ENCODE results near the gene FXYD1. TPM values are rescaled to one million over a fixed set of nuclear protein-coding genes. Genes with fewer than 3 reads are reported as not detected.

The FXYD1 gene
- total RNA-seq, 4 donors from 2014 or later: 44.4 to 92.6 (median 70.7) TPM

GRCh38 chr19:35178701-35179100 lies 40.1 kb downstream of the FXYD1 start:
- H3K4me1 ChIP-seq: no peaks in the 10 kb centered on the region
- peaks cover 0 to 9% (median 3%) of the 10 kb centered on the region in 4 donors for H3K9me3 ChIP-seq
- 42% methylated on average over 2 of the region's 2 CpGs for WGBS
- DNase-seq (ENCODE audit: extremely low spot score): no peak
- no peak overlapping the region for H3K27ac ChIP-seq (replicated peaks in 1 of 4)
- no peak for TF ChIP-seq CTCF (IDR thresholded peaks at IDR 0.05)
- intact Hi-C loops (cut with DNase I): no loop called here
- peaks cover 0 to 10% (median 0%) of the 10 kb centered on the region in 4 donors for H3K27me3 ChIP-seq
- H3K4me3 ChIP-seq: no peak overlapping the region
- H3K36me3 ChIP-seq: no peaks in the 10 kb centered on the region

- H3K4me1 ChIP-seq: no peaks in the 10 kb centered on the region
- TF ChIP-seq POLR2A (IDR thresholded peaks at IDR 0.05; ENCODE audit: low read depth) (no peak), POLR2AphosphoS5 (IDR thresholded peaks at IDR 0.05) (no peak)
- no peaks in the 10 kb centered on the region for H3K36me3 ChIP-seq
- intact Hi-C loops (cut with DNase I): no loop called here
- H3K27ac ChIP-seq (replicated peaks in 1 of 4): no peak overlapping the region
- H3K9me3 ChIP-seq: peaks cover 0 to 17% (median 3%) of the 10 kb centered on the region in 4 donors
- peaks cover 0 to 10% (median 0%) of the 10 kb centered on the region in 4 donors for H3K27me3 ChIP-seq
- no peak for DNase-seq (ENCODE audit: extremely low spot score)
- no peak overlapping the region for H3K4me3 ChIP-seq
- WGBS: 78% methylated on average over 3 of the region's 3 CpGs
Observed at GRCh38 chr19:35179830-35180229, 41.2 kb downstream of the FXYD1 start.

GRCh38 chr19:35181387-35181786 lies 42.8 kb downstream of the FXYD1 start:
- no peak for TF ChIP-seq EP300 (IDR thresholded peaks at IDR 0.05)
- no peak for TF ChIP-seq CTCF (IDR thresholded peaks at IDR 0.05)
- TF ChIP-seq POLR2A (IDR thresholded peaks at IDR 0.05; ENCODE audit: low read depth): no peak
- TF ChIP-seq POLR2AphosphoS5 (IDR thresholded peaks at IDR 0.05): no peak
- DNase-seq (ENCODE audit: extremely low spot score): no peak
- Histone ChIP-seq H3K27ac (replicated peaks in 1 of 4) (no peak overlapping the region), H3K4me1 (no peaks in the 10 kb centered on the region), H3K4me3 (no peak overlapping the region), H3K27me3 (peaks cover 0 to 10% (median 0%) of the 10 kb centered on the region in 4 donors), H3K36me3 (no peaks in the 10 kb centered on the region), H3K9me3 (peaks cover 0 to 17% (median 3%) of the 10 kb centered on the region in 4 donors)
- intact Hi-C loops (cut with DNase I): no loop called here
- WGBS: 76% methylated on average over 1 of the region's 1 CpG

GRCh38 chr19:35184267-35184666 lies 45.6 kb downstream of the FXYD1 start:
- Histone ChIP-seq H3K4me3 (no peak overlapping the region), H3K36me3 (no peaks in the 10 kb centered on the region), H3K27ac (replicated peaks in 1 of 4) (no peak overlapping the region), H3K4me1 (no peaks in the 10 kb centered on the region), H3K9me3 (peaks cover 0 to 17% (median 3%) of the 10 kb centered on the region in 4 donors), H3K27me3 (peaks cover 0 to 10% (median 0%) of the 10 kb centered on the region in 4 donors)
- no peak for DNase-seq (ENCODE audit: extremely low spot score)
- 76% methylated on average over 1 of the region's 1 CpG for WGBS
- TF ChIP-seq POLR2AphosphoS5 (IDR thresholded peaks at IDR 0.05) (no peak), CTCF (IDR thresholded peaks at IDR 0.05) (no peak), POLR2A (IDR thresholded peaks at IDR 0.05; ENCODE audit: low read depth) (no peak), EP300 (IDR thresholded peaks at IDR 0.05) (no peak)
- intact Hi-C loops (cut with DNase I): no loop called here

- peaks cover 0 to 10% (median 0%) of the 10 kb centered on the region in 4 donors for H3K27me3 ChIP-seq
- intact Hi-C loops (cut with DNase I): no loop called here
- no peaks in the 10 kb centered on the region for H3K4me1 ChIP-seq
- no peak overlapping the region for H3K27ac ChIP-seq (replicated peaks in 1 of 4)
- no peak overlapping the region for H3K4me3 ChIP-seq
- no peak for DNase-seq (ENCODE audit: extremely low spot score)
- H3K36me3 ChIP-seq: no peaks in the 10 kb centered on the region
- H3K9me3 ChIP-seq: peaks cover 0 to 17% (median 3%) of the 10 kb centered on the region in 4 donors
- WGBS: 77% methylated on average over 2 of the region's 2 CpGs
- TF ChIP-seq POLR2AphosphoS5 (IDR thresholded peaks at IDR 0.05) (no peak), EP300 (IDR thresholded peaks at IDR 0.05) (no peak), POLR2A (IDR thresholded peaks at IDR 0.05; ENCODE audit: low read depth) (no peak), CTCF (IDR thresholded peaks at IDR 0.05) (no peak)
Observed at GRCh38 chr19:35184884-35185283, 46.3 kb downstream of the FXYD1 start.

Small RNAs within 50 kb of the gene (small RNA-seq; reads per million reads assigned to genes)
- gene AC020907.2: 0 reads per million in 3 donors

Other genes starting within 250 kb of the FXYD1 start
- gene ZNF30, start 211.9 kb upstream of the FXYD1 start, total RNA-seq: 1 to 10 TPM; 1.3 to 9.6 (median 2.5) TPM
- 1 to 10 TPM; 4.6 to 8.4 (median 6.4) TPM for gene ZNF792, start 174.6 kb upstream of the FXYD1 start, total RNA-seq
- gene GRAMD1A, start 138.5 kb upstream of the FXYD1 start, total RNA-seq: 10 to 100 TPM; 27.8 to 55.3 (median 52.1) TPM
- gene SCN1B, start 108.4 kb upstream of the FXYD1 start, total RNA-seq: 10 to 100 TPM in 3 of 4 donors, 1 to 10 TPM in 1; 8.3 to 15.7 (median 12.8) TPM
- gene HPN, start 97.1 kb upstream of the FXYD1 start, total RNA-seq: under 1 TPM in 3 of 4 donors, not detected in 1; 0.33 to 0.86 (median 0.58) TPM
- gene FXYD3, start 23.0 kb upstream of the FXYD1 start, total RNA-seq: 1 to 10 TPM in 3 of 4 donors, under 1 TPM in 1; 0.83 to 3.8 (median 3.1) TPM
- 10 to 100 TPM; 32.0 to 58.6 (median 49.2) TPM for gene LGI4, start 3.8 kb upstream of the FXYD1 start, total RNA-seq
- gene FXYD7, start 4.4 kb downstream of the FXYD1 start, total RNA-seq: under 1 TPM in 1 of 4 donors, not detected in 3; 0.71 TPM
- gene FXYD5, start 15.9 kb downstream of the FXYD1 start, total RNA-seq: 10 to 100 TPM; 26.6 to 49.3 (median 43.0) TPM
- not detected for gene FAM187B, start 89.9 kb downstream of the FXYD1 start, total RNA-seq
- 10 to 100 TPM in 2 of 4 donors, 1 to 10 TPM in 2; 5.1 to 19.2 (median 10.8) TPM for gene LSR, start 110.2 kb downstream of the FXYD1 start, total RNA-seq
- gene USF2, start 130.1 kb downstream of the FXYD1 start, total RNA-seq: 100 to 1,000 TPM; 111 to 122 (median 116) TPM
- not detected for gene HAMP, start 143.7 kb downstream of the FXYD1 start, total RNA-seq
- gene MAG, start 153.3 kb downstream of the FXYD1 start, total RNA-seq: 1 to 10 TPM in 2 of 4 donors, under 1 TPM in 1, not detected in 1; 0.65 to 2.4 (median 1.2) TPM
- gene CD22, start 190.4 kb downstream of the FXYD1 start, total RNA-seq: 10 to 100 TPM in 1 of 4 donors, 1 to 10 TPM in 3; 2.3 to 12.5 (median 3.7) TPM
- gene FFAR1, start 209.1 kb downstream of the FXYD1 start, total RNA-seq: not detected
- 1 to 10 TPM in 1 of 4 donors, under 1 TPM in 1, not detected in 2; 0.17 to 2.3 TPM for gene FFAR3, start 219.6 kb downstream of the FXYD1 start, total RNA-seq
- gene GPR42, start 232.2 kb downstream of the FXYD1 start, total RNA-seq: under 1 TPM in 1 of 4 donors, not detected in 3; 0.17 TPM

Measured in esophagus muscularis mucosa (tissue), 4 donors.